Activated CD8-positive, alpha-beta memory T cell treated with anti-CD3 and anti-CD28 coated beads, Interleukin-2, amount 50 U/mL, for 4 hours (primary cell): ENCODE measurements around the gene DCLK2.

ENCODE experiments used
- DNase-seq: peaks from one replicate; pipeline ENCODE4 v3.0.0-alpha.2; 2020

DCLK2 gene

DNA sequence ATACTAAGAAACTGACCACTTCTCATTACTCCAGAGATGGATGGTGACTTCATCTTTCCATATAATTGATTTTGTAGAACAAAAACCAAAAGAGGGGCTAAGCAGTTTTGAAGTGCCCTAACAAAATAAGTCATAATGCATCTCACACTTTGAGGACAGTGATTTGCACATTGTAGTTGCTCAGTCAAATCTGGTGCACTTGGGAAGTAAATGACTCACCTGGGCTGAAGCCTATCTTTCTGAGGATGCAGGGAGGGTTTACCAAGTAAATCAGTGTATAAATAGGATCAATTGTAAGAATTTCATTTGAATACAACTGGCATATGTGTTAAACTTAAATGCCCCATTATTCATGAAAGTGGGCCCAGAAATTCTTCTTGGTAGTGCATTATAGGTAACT lies 134.2 kb downstream of the DCLK2 start:
- DNase-seq: no peak

GRCh38 chr4:150212927-150213326 lies 134.7 kb downstream of the DCLK2 start:
- no peak for DNase-seq

GRCh38 chr4:150215601-150216000 lies 137.4 kb downstream of the DCLK2 start:
- DNase-seq: no peak

DNA sequence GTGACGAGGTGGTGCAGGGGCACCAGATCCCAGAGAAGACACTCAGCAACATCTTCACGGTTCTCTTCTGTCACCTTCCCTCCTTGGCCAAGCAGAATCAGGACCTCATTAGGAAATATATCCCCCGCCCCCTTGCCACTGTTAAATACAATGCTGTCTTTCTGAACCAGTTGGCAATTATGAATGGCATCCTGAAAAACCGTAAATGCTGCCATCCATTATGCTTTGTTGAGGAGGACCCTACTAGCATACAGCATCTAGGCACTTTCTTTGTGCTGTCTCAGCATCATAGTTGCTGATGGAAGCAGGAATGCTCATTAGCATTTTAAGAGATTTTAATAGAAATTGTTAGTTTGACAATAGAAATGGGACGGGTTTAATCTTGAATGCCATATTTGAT lies 138.5 kb downstream of the DCLK2 start:
- no peak for DNase-seq

DNA sequence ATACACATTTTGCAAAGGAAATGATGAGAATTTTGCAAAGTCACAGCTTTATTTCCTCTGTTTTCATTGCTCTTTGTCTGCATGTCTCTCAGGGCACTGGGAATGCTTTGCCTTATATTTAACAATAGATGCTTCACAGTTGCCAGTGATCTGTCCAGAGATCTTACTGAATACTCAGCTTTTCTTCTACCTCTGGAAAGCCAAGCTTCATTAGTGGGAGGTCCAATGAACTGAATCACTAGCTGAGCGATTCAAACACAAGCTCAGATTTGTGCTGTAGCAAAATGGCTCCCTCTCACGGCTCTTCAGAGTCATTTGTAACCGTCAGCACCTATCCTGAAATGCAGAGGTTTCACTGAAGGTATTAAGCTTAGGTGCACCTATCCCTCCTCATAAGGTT lies 138.9 kb downstream of the DCLK2 start:
- no peak for DNase-seq

GRCh38 chr4:150217808-150218207 lies 139.6 kb downstream of the DCLK2 start:
- no peak for DNase-seq

GRCh38 chr4:150218447-150218846 lies 140.2 kb downstream of the DCLK2 start:
- DNase-seq: no peak

- no peak for DNase-seq
These were observed 141.6 kb downstream of the DCLK2 start for GRCh38 chr4:150219841-150220240.

DNA sequence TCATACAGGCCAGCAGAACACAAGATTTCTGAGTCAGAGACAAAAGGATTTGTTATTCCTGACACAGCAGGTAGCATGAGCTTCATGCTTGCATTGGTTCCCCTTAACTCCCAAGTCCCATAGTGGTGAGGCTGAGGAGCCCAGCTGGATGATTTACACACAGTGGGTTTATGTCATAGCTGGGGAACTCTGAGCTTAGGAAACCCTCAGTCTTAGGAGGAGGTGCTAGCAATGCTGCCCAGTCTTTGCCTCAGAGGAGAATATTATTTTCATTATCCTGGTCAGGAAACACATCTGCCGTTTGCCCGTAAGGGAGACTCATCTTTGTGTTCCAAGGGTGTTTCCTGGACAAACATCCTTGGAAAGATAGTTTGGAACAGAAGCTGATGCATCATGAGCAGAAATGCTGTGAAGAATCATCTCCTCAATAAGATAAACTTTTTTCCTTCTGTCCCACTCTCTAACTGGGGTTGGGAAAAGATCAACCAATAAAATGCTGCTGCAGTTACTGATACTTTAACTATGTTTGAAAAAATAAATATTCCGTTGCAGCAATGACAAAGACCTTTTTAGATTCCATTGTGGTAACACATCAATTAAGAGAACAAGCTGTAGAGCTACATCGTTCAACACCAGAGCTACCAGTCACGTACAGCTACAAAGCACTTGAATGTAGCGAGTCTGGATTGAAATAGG lies 146.8 kb downstream of the DCLK2 start:
- DNase-seq: no peak

GRCh38 chr4:150229520-150229919 lies 151.3 kb downstream of the DCLK2 start:
- DNase-seq: no peak

- no peak for DNase-seq
These were observed 152.3 kb downstream of the DCLK2 start for GRCh38 chr4:150230561-150230960.

- DNase-seq: no peak
These were observed 153.0 kb downstream of the DCLK2 start for GRCh38 chr4:150231107-150231770.

DNA sequence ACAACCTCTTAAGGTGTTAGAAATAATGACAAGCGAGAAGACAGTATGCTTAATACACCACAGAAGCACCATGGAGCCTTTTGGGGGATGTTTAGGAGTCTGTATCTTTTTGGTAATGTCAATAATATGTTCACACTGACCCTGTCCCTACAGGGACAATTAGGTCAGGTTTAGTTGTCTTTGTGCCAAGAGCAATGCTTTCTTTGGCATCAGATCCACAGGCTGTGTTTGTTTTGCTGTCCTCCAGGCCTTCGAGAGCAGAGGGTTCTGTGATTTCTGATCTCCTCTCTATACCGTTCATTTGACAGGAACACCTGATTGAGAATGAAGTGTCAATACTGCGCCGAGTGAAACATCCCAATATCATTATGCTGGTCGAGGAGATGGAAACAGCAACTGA lies 153.8 kb downstream of the DCLK2 start:
- no peak for DNase-seq

DNA sequence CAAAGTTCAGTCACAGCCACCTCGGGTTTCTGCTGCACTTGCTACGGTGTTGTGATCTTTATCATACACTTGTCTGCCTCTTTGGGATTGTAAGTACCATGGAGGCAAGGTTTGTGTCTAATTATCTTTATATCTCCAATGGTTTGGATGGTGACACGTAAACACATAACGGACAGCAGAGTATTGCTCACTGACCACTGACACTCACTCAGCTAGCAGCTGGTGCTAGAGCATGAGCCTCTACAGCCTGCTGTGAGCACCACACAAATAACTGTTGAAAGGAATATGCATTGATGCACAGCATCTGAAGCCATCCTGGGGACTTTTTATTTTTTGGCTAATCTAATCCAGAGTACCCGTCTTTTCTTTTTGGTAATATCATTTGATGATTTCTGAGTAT lies 156.0 kb downstream of the DCLK2 start:
- DNase-seq: no peak

DNA sequence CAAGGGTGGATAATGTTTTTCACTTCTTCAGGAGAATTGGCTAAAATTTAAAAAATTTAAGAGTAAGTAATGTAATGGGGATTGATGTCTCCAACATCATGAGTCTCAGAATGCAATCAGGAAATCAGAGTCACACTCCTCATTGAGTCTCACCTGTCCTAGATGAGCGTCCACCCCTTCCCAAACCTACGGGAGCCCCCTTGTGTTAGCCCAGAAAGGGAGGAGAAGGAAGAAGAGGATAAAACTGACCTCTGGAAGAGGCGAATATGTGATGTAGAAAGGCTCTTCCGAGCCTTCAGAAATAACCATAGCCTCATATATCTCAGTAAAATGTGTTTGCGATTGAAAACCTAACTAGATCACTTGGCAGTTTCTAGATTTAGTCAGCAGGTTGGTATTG lies 157.1 kb downstream of the DCLK2 start:
- DNase-seq: no peak

DNA sequence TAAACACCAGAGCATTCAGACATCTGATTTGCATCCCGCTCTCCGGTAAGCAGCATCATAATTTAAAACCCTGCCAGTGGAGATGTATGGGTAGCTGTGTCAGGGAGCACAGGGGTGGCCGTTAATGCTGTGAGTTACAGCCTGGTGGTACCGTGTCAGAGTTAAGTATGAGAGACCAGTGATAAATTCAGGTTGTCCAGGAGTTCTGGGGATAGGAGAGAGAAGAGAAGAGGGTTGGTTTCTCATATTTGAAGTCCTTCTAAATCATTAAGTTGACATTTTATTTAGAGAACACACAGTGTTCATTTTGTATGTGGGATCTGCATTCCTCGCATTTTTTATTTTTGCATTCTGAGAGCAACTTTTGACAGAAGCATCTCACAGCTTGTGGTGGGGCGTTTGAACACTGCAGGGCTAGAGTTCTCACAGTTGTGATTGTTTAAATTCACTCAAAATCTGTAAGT lies 157.6 kb downstream of the DCLK2 start:
- no peak for DNase-seq

DNA sequence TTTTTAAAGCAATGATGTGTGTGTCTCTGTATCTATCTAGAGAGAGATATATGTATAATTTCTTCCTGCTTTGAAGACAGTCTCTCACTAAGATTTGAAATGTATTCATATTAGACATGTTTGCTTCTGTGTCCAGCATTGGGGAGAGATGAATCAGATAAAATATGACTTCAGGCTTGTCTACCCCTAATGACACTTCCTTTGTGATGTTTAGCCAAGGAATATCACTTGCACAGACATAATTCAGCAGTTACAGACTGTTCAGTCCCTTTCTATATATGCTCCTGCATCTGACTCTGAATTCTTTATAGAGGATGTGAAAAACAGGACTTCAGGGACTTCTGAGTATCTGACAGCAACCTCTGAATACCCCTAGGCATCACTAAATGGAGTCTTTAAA lies 158.4 kb downstream of the DCLK2 start:
- DNase-seq: no peak

DNA sequence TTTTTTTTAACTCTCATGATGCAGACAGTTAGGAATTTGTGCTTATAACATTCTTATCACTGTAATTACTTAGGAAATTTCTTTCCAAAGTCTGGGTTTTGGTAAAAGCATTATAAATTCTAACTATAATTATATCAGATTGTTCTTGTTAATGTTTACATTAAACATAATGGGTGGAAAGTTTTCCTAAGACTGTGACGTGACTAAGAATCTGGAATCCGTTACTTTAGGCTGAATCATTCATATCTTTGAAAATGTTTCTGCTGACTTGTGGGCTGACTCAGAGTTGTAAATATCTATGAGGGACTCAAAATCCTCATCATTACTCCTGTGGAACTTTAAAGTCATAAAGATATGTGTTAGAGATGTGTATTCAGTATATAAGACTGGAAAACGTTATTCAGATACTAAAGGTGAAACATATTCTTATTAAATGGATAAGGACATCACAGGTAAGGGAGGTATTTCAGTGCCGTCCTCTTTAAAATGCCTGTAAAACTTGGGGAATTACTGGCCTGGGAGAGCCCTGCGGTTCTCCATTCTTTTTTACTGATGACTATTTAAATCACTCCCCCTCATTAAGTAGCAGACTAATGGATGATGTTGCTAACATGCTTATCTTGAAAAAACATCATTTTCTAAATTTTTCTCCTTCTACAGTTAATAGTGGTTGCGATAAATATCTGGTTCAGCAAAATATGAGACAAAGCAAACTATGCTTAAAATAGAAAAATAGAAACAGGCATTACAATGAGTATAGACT lies 159.0 kb downstream of the DCLK2 start:
- DNase-seq: no peak

- DNase-seq: no peak
These were observed 160.3 kb downstream of the DCLK2 start for GRCh38 chr4:150238591-150238990.

GRCh38 chr4:150240011-150240410 lies 161.8 kb downstream of the DCLK2 start:
- DNase-seq: no peak

DNA sequence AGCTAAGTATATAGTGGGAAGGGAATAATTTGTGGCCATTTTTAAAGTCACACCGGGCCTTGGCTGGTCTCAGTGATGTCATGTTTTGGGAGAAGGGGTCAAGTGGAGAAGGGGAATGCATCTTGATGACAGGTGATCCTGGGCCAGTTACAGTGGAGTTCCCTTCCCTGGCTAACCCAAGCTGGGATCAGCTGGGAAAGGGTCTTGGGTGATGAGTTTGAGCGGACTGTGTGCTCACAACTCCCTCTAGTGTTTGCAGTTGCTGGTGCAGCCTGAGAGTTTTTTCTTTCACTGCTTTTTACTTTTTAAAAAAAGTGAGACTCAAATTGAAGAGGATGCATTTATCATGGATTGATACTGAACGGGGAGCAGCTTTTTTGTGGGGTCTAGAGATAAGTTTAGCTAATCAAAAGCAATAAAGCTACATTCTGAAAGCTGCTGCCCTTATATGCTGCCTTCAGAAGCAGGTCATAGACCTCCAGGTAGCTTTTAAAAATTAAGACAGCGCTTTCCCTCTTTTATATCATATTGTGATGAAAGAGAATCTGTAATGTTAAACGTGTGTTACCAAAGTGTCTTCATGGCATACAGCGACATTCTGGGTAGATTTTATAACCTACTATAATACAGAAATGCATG lies 164.7 kb downstream of the DCLK2 start:
- no peak for DNase-seq

GRCh38 chr4:150243932-150244331 lies 165.7 kb downstream of the DCLK2 start:
- DNase-seq: no peak

DNA sequence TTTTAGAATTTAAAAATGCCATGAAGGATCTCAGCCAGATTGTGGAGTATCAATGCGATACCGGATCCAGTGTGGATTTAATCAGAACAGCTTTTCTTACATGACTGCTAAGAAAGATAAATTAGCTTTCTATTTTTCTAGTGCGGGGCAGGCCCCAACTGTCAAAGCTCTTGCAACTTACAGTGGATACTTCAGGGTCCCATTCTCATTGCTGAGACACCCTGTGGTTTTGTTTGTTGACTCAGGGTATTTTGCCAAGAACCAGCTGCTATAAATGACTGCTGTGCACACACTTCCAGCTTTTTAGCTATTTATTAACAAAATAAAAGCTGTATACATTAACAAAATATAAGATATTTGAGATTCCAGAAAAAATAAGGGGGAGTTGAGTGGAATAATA lies 166.4 kb downstream of the DCLK2 start:
- DNase-seq: no peak

DNA sequence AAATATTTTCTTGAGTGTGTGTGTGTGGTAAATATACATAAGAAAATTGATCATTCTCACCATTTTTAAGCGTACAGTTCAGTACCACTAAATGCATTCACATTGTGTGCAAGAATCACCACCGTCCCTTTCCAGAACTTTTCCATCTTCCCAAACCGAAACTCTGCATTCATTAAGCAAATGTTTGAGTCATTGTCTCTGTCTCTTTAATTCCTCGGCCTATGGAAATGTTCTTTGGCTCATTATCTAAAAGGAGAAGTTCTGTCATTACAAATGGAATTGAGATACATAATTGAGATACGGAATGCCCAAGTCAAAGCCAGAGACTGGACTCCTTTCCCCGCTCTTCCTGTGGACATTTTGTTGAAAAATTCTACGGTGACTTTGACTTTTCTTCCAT lies 168.9 kb downstream of the DCLK2 start:
- DNase-seq: no peak
